Renal cortical epithelial cell (primary cell): ENCODE results near the gene SH2D3A. TPM values are rescaled to one million over a fixed set of nuclear protein-coding genes. Genes with fewer than 3 reads are reported as not detected.

Experiments used
- DNase-seq: peaks from one replicate; pipeline ENCODE4 v3.0.0-alpha.2; 2011; ENCODE audit warnings: low read depth
- total RNA-seq: library from RNA; depleted of rRNA; stranded (reverse); fragments of >200 nt; gene quantifications from 2 replicates; pipeline ENCODE4 v1.2.3, GENCODE V29; 2014

The SH2D3A gene
- total RNA-seq, 1 donor from 2014 or later, result 5.1 TPM

- no peak for DNase-seq
These were observed 58.9 kb downstream of the SH2D3A start for GRCh38 chr19:6708346-6708745.

- no peak for DNase-seq
These were observed 59.6 kb downstream of the SH2D3A start for GRCh38 chr19:6707658-6708018.

- DNase-seq, result no peak
These were observed 60.1 kb downstream of the SH2D3A start for GRCh38 chr19:6707011-6707657.

GRCh38 chr19:6706633-6706958, 60.6 kb downstream of the SH2D3A start:
- DNase-seq, result no peak

GRCh38 chr19:6705931-6706632, 61.2 kb downstream of the SH2D3A start:
- DNase-seq, result no peak

Other genes with a start within 250 kb of the SH2D3A start
- gene TNFSF9, start 236.4 kb downstream of the SH2D3A start, total RNA-seq, result 7.4 and 30.9 TPM in 2 replicates
- gene CD70, start 176.3 kb downstream of the SH2D3A start, total RNA-seq, result 26.0 and 112 TPM in 2 replicates
- 3.1 TPM in 1 of 2 replicates, not detected in the other for gene TNFSF14, start 97.3 kb downstream of the SH2D3A start, total RNA-seq
- gene C3, start 46.8 kb downstream of the SH2D3A start, total RNA-seq, result 157 and 2,273 TPM in 2 replicates
- gene GPR108, start 29.9 kb downstream of the SH2D3A start, total RNA-seq, result 102 and 109 TPM in 2 replicates
- 42.8 and 51.1 TPM in 2 replicates for gene TRIP10, start 27.8 kb downstream of the SH2D3A start, total RNA-seq
- gene VAV1, start 5.3 kb upstream of the SH2D3A start, total RNA-seq, result 0.05 and 5.2 TPM in 2 replicates
- gene ADGRE1, start 120.1 kb upstream of the SH2D3A start, total RNA-seq, result not detected in 2 replicates